ENCODE data around the gene NMNAT2.

NMNAT2 gene

GRCh38 chr1:183315991-183316758 lies 102.0 kb downstream of the NMNAT2 start:
- no peak for DNase-seq (ENCODE audit: low read depth)

- no peak for DNase-seq (ENCODE audit: low read depth)
Observed at GRCh38 chr1:183313063-183313462, 105.1 kb downstream of the NMNAT2 start.

GRCh38 chr1:183310753-183311479 lies 107.3 kb downstream of the NMNAT2 start:
- DNase-seq (ENCODE audit: low read depth): no peak

- no peak for DNase-seq (ENCODE audit: low read depth)
Observed at GRCh38 chr1:183308719-183309118, 109.5 kb downstream of the NMNAT2 start.

- DNase-seq (ENCODE audit: low read depth): no peak
Observed at GRCh38 chr1:183306317-183307042, 111.7 kb downstream of the NMNAT2 start.

- DNase-seq (ENCODE audit: low read depth): no peak
Observed at GRCh38 chr1:183304440-183305107, 113.6 kb downstream of the NMNAT2 start.

- DNase-seq (ENCODE audit: low read depth): no peak
Observed at GRCh38 chr1:183303901-183304300, 114.3 kb downstream of the NMNAT2 start.

GRCh38 chr1:183303323-183303645 lies 114.9 kb downstream of the NMNAT2 start:
- no peak for DNase-seq (ENCODE audit: low read depth)

- no peak for DNase-seq (ENCODE audit: low read depth)
Observed at GRCh38 chr1:183302452-183303322, 115.5 kb downstream of the NMNAT2 start.

- DNase-seq (ENCODE audit: low read depth): no peak
Observed at GRCh38 chr1:183301239-183301638, 116.9 kb downstream of the NMNAT2 start.

- DNase-seq (ENCODE audit: low read depth): no peak
Observed at GRCh38 chr1:183300828-183301227, 117.4 kb downstream of the NMNAT2 start.

GRCh38 chr1:183300395-183300794 lies 117.8 kb downstream of the NMNAT2 start:
- DNase-seq (ENCODE audit: low read depth): no peak

- no peak for DNase-seq (ENCODE audit: low read depth)
Observed at GRCh38 chr1:183296782-183297181, 121.4 kb downstream of the NMNAT2 start.

GRCh38 chr1:183295521-183295920 lies 122.7 kb downstream of the NMNAT2 start:
- no peak for DNase-seq (ENCODE audit: low read depth)

- DNase-seq (ENCODE audit: low read depth): no peak
Observed at GRCh38 chr1:183293876-183294275, 124.3 kb downstream of the NMNAT2 start.

- DNase-seq (ENCODE audit: low read depth): no peak
Observed at GRCh38 chr1:183293241-183293640, 124.9 kb downstream of the NMNAT2 start.

- no peak for DNase-seq (ENCODE audit: low read depth)
Observed at GRCh38 chr1:183291802-183292514, 126.2 kb downstream of the NMNAT2 start.

- no peak for DNase-seq (ENCODE audit: low read depth)
Observed at GRCh38 chr1:183291216-183291762, 126.9 kb downstream of the NMNAT2 start.

- no peak for DNase-seq (ENCODE audit: low read depth)
Observed at GRCh38 chr1:183290628-183291027, 127.6 kb downstream of the NMNAT2 start.

- DNase-seq (ENCODE audit: low read depth): no peak
Observed at GRCh38 chr1:183289051-183289496, 129.1 kb downstream of the NMNAT2 start.

Measured in T-helper 22 cell (primary cell).